ENCODE measurements around the gene RABGAP1L. TPM values are rescaled to one million over a fixed set of nuclear protein-coding genes. Genes with fewer than 3 reads are reported as not detected.

Gene RABGAP1L
- total RNA-seq, 1 experiment from 2014 or later = 29.3 TPM

DNA sequence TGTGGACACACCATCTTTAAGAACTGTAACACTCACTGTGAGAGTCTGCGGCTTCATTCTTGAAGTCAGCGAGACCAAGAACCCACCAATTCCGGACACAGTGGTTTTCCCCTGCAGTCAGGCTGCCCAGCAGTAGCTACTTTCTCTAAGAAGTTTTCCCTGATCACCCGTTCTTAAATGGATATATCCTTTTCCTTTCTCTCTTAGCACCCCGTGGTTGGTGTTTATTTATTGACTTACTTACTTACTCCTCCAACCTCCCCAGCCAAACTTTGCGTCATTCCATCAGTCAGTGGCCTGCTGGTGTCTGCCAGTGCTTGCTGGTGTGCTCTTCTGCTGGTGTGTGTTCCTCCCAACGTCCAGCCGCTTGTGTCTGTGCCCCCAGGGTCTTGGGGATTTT, 553.2 kb downstream of the RABGAP1L start:
- BruUV-seq (replicated peaks) = no TSS peak
- DNase-seq (ENCODE audit: low read depth, low spot score) (no peak), ATAC-seq (no peak)
- no peaks in the 10 kb centered on the region for H3K4me1 ChIP-seq (ENCODE audit: control insufficient read depth in 1 of 2, insufficient read depth in 2 of 2, low read length in 2 of 2)
- TF ChIP-seq EZH2phosphoT487 (IDR thresholded peaks at IDR 0.05; ENCODE audit: borderline replicate concordance) (no peak), SRF (IDR thresholded peaks at IDR 0.05; ENCODE audit: low read depth) (no peak), RAD21 (IDR thresholded peaks at IDR 0.05; ENCODE audit: low read depth) (no peak), SP1 (IDR thresholded peaks at IDR 0.05; ENCODE audit: low read depth) (no peak), CBX3 (IDR thresholded peaks at IDR 0.05; ENCODE audit: low read depth) (no peak), ELF1 (IDR thresholded peaks at IDR 0.05; ENCODE audit: borderline replicate concordance, low read depth) (no peak), ZFX (IDR thresholded peaks at IDR 0.05) (no peak), ZNF274 (IDR thresholded peaks at IDR 0.05; ENCODE audit: low read depth, low read length) (no peak)
- TF ChIP-seq, protein P1, sequence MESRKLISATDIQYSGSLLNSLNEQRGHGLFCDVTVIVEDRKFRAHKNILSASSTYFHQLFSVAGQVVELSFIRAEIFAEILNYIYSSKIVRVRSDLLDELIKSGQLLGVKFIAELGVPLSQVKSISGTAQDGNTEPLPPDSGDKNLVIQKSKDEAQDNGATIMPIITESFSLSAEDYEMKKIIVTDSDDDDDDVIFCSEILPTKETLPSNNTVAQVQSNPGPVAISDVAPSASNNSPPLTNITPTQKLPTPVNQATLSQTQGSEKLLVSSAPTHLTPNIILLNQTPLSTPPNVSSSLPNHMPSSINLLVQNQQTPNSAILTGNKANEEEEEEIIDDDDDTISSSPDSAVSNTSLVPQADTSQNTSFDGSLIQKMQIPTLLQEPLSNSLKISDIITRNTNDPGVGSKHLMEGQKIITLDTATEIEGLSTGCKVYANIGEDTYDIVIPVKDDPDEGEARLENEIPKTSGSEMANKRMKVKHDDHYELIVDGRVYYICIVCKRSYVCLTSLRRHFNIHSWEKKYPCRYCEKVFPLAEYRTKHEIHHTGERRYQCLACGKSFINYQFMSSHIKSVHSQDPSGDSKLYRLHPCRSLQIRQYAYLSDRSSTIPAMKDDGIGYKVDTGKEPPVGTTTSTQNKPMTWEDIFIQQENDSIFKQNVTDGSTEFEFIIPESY (IDR thresholded peaks at IDR 0.05; ENCODE audit: extremely low read depth, insufficient replicate concordance, low read length) = no peak
- TF ChIP-seq, protein P2, sequence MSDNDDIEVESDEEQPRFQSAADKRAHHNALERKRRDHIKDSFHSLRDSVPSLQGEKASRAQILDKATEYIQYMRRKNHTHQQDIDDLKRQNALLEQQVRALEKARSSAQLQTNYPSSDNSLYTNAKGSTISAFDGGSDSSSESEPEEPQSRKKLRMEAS (IDR thresholded peaks at IDR 0.05) = no peak
- H2AFZ ChIP-seq (ENCODE audit: low read depth, low read length, poor library complexity, severe bottlenecking) = no peak overlapping the region
- no peaks in the 10 kb centered on the region for H3K27me3 ChIP-seq (ENCODE audit: insufficient read depth, low read length)
- RAD21 ChIA-PET (ENCODE audit: low non-redundant PET in 1 of 2, low total read pairs in 2 of 2, uncharacterized antibody in 2 of 2, unreplicated experiment in 2 of 2) = no interaction called here
- no peaks in the 10 kb centered on the region for H3K9me3 ChIP-seq (ENCODE audit: control insufficient read depth in 1 of 2, insufficient read depth in 1 of 2, low read depth in 1 of 2, low read length in 2 of 2)
- intact Hi-C loops (cut with micrococcal nuclease) = no loop called here
- H3K36me3 ChIP-seq (ENCODE audit: control insufficient read depth in 1 of 2, insufficient read depth in 2 of 2, low read length in 2 of 2) = no peaks in the 10 kb centered on the region
- no peaks in the 10 kb centered on the region for H3K79me2 ChIP-seq (ENCODE audit: insufficient read depth, low read length)
- no peaks in the 10 kb centered on the region for H3K9me2 ChIP-seq (ENCODE audit: insufficient read depth)
- CTCF ChIA-PET = no interaction called here
- H3K27ac ChIP-seq (ENCODE audit: low read depth, low read length) = no peak overlapping the region
- H4K20me1 ChIP-seq (ENCODE audit: insufficient read depth) = no peaks in the 10 kb centered on the region
- H3K4me2 ChIP-seq (ENCODE audit: low read length) = no peak overlapping the region
- no peak overlapping the region for H3K4me3 ChIP-seq (replicated peaks in 1 of 2; ENCODE audit: low read depth in 1 of 2, low read length in 2 of 2)
- no peak overlapping the region for H3K9ac ChIP-seq (ENCODE audit: low read length)
- POLR2A ChIA-PET = no interaction called here

Data from HCT116 (cell line).